PC-3 (cell line): ENCODE measurements around the gene TRAPPC13. TPM values are rescaled to one million over a fixed set of nuclear protein-coding genes. Genes with fewer than 3 reads are reported as not detected.

Experiments
- ATAC-seq: fragments of 200-7000 bp; cut with Tn5 transposase; 2 replicates; pipeline ENCODE4 v1.9.1; 2020; ENCODE audit warnings: mild to moderate bottlenecking, moderate library complexity
- BruUV-seq: library from RNA; stranded (reverse); fragments of 400-500 nt; replicated peaks from 2 replicates; lab custom pipeline; 2021; lab: Mats Ljungman, UMichigan
- CTCF ChIA-PET: fragments of 300-600 bp; sonication (Branson Sonifier 250); formaldehyde crosslinking; loops from one replicate; lab custom pipeline; 2022; ENCODE audit warnings: antibody characterized with exemption; lab: Charles Lee
- POLR2A ChIA-PET: fragments of 300-600 bp; sonication (Branson Sonifier 250); formaldehyde crosslinking; loops from one replicate; lab custom pipeline; 2022; ENCODE audit warnings: antibody characterized with exemption; ENCODE audit not compliant: unreplicated experiment; lab: Charles Lee
- DNase-seq: peaks from one replicate; pipeline ENCODE4 v3.0.0-alpha.2; 2015
- H2AFZ ChIP-seq: fragments of 300-600 bp; sonication (generic); 2 replicates; pipeline ENCODE4 v1.6.0; 2016; ENCODE audit warnings: antibody characterized with exemption, low read length
- H3F3A ChIP-seq: fragments of 300-600 bp; sonication (generic); one replicate; pipeline ENCODE4 v1.6.0; 2017; ENCODE audit warnings: antibody characterized with exemption, low read length, control low read depth, mild to moderate bottlenecking; ENCODE audit not compliant: unreplicated experiment
- H3K27ac ChIP-seq: fragments of 300-600 bp; sonication (generic); 2 replicates; pipeline ENCODE4 v1.5.1; 2016; ENCODE audit warnings: mild to moderate bottlenecking, low read length
- H3K27me3 ChIP-seq: fragments of 300-600 bp; sonication (generic); 2 replicates; pipeline ENCODE4 v1.6.1; 2016; ENCODE audit warnings: low read length, mixed read lengths
- H3K36me3 ChIP-seq: fragments of 300-600 bp; sonication (generic); 2 replicates; pipeline ENCODE4 v1.6.1; 2016; ENCODE audit warnings: low read depth, mixed run types, low read length, mixed read lengths
- H3K4me1 ChIP-seq: fragments of 300-600 bp; sonication (generic); 2 replicates; pipeline ENCODE4 v1.5.1; 2016; ENCODE audit warnings: low read length; ENCODE audit not compliant: insufficient read depth
- H3K4me2 ChIP-seq: fragments of 300-600 bp; sonication (generic); 2 replicates; pipeline ENCODE4 v1.6.0; 2016; ENCODE audit warnings: low read length
- H3K4me3 ChIP-seq: fragments of 300-600 bp; sonication (generic); 2 replicates; pipeline ENCODE4 v1.5.1; 2016; ENCODE audit warnings: mild to moderate bottlenecking, low read length, mixed read lengths
- H3K79me2 ChIP-seq: fragments of 300-600 bp; sonication (generic); 2 replicates; pipeline ENCODE4 v1.6.1; 2017; ENCODE audit warnings: low read length, mixed read lengths
- H3K9ac ChIP-seq: fragments of 300-600 bp; sonication (generic); 2 replicates; pipeline ENCODE4 v1.6.0; 2016; ENCODE audit warnings: mild to moderate bottlenecking, low read length
- H3K9me2 ChIP-seq: fragments of 300-600 bp; sonication (generic); replicated peaks from 2 replicates; pipeline ENCODE4 v1.6.1; 2016; ENCODE audit warnings: mixed run types, low read length, mixed read lengths
- H3K9me3 ChIP-seq: fragments of 300-600 bp; sonication (generic); 2 replicates; pipeline ENCODE4 v1.6.1; 2016; ENCODE audit warnings: low read length, mixed read lengths
- H4K20me1 ChIP-seq: fragments of 300-600 bp; sonication (generic); 2 replicates; pipeline ENCODE4 v1.6.1; 2016; ENCODE audit warnings: low read length, mixed read lengths
- EZH2 ChIP-seq: fragments of 300-600 bp; sonication (generic); IDR thresholded peaks from one replicate; pipeline ENCODE4 v1.6.1; 2017; ENCODE audit warnings: antibody characterized with exemption, mild to moderate bottlenecking, low read length; ENCODE audit not compliant: unreplicated experiment
- EZH2phosphoT487 ChIP-seq: fragments of 300-600 bp; sonication (generic); IDR thresholded peaks from 2 replicates; pipeline ENCODE4 v1.6.1; 2018; ENCODE audit warnings: mild to moderate bottlenecking, antibody characterized with exemption, low read length, borderline replicate concordance
- intact Hi-C: fragments of 100-400 bp; cut with micrococcal nuclease; formaldehyde crosslinking; loops from 2 replicates; pipeline ENCODE4 v1.9.0; 2023
- total RNA-seq: library from RNA; depleted of rRNA; stranded (reverse); fragments of >200 nt; gene quantifications from 2 replicates; pipeline ENCODE4 v1.2.3, GENCODE V29; 2014
- TF ChIP-seq, protein P1 (sequence below): fragments of 300-600 bp; sonication (generic); conservative IDR thresholded peaks from 2 replicates; pipeline ENCODE4 v1.5.1; 2017; ENCODE audit warnings: antibody characterized with exemption, low read depth, mild to moderate bottlenecking, low read length

The TRAPPC13 gene
- total RNA-seq, 1 experiment from 2014 or later: 6.6 TPM

DNA sequence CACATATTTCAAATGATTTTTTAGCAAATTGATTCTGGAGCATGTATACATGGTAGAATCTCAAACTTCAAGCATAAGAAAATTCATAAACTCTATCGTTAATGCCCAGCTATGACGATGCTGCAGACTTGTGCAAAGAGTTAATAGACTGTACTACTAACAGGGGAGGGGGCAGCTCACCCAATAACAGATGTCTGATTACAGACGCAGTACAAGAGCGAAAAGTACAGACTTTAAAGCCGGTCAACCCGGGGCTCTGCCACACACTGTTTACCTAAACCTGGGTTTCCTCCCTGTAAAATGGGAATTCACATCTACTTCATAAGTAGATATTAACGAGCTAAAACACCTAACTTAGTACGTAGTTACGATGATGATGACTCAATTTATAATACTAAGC is 1.3 kb upstream of the TRAPPC13 start:
- ChIA-PET POLR2A (no interaction called here), CTCF (no interaction called here)
- H3K36me3 ChIP-seq: no peaks in the 10 kb centered on the region
- intact Hi-C loops: no loop called here
- no peak for ATAC-seq
- H2AFZ ChIP-seq: peak overlapping the region; percentile 71; the same call in 1 of the 2 replicates
- TF ChIP-seq EZH2phosphoT487 (no peak), EZH2 (no peak)
- TF ChIP-seq, protein P1, sequence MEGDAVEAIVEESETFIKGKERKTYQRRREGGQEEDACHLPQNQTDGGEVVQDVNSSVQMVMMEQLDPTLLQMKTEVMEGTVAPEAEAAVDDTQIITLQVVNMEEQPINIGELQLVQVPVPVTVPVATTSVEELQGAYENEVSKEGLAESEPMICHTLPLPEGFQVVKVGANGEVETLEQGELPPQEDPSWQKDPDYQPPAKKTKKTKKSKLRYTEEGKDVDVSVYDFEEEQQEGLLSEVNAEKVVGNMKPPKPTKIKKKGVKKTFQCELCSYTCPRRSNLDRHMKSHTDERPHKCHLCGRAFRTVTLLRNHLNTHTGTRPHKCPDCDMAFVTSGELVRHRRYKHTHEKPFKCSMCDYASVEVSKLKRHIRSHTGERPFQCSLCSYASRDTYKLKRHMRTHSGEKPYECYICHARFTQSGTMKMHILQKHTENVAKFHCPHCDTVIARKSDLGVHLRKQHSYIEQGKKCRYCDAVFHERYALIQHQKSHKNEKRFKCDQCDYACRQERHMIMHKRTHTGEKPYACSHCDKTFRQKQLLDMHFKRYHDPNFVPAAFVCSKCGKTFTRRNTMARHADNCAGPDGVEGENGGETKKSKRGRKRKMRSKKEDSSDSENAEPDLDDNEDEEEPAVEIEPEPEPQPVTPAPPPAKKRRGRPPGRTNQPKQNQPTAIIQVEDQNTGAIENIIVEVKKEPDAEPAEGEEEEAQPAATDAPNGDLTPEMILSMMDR: no peak
- H3K9me3 ChIP-seq: no peaks in the 10 kb centered on the region
- peaks cover 51% of the 10 kb centered on the region for H3K79me2 ChIP-seq
- no peaks in the 10 kb centered on the region for H4K20me1 ChIP-seq
- no peak overlapping the region for H3K27ac ChIP-seq
- no peaks in the 10 kb centered on the region for H3K9me2 ChIP-seq
- peak overlapping the region; percentile 83 for H3K4me2 ChIP-seq
- peak overlapping the region; percentile 78 for H3K9ac ChIP-seq
- H3F3A ChIP-seq: no peaks in the 10 kb centered on the region
- BruUV-seq: no TSS peak
- peaks cover 7% of the 10 kb centered on the region; the same call in 1 of the 2 replicates for H3K4me1 ChIP-seq
- H3K27me3 ChIP-seq: no peaks in the 10 kb centered on the region
- DNase-seq: no peak
- H3K4me3 ChIP-seq: peak overlapping the region; percentile 83

DNA sequence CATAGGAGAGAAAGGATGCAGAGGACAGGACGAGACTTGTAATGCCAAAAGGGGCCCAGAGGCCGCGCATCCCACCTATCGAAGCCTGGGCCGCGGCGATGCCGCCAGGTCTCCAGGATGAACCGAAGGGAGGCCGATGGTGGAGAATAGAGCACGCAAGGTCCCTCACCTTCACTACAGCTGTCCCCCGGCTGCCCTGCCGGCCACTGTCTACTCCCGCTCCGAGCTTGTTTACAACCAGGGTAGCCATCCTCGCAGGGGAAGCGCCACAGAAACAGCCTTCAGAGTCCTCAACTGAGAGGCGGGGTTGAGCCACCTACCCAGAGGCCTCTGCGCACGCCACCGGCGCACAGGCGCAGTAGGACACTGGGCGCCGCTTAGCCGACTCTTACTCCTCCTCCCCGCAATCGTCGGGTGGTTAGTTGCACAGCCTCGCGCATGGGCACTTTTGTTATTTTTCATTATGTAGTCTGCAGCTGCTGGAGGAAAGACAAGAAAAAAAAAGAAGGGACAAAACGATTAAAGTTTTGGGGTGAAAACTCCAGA is 729 bp upstream of the TRAPPC13 start, which contains the start of gene TRIM23:
TRIM23 (minus strand) TSS at position 309 of the 546 bp plus-strand sequence; CDS start at position 250, 59 bp downstream.
- Histone ChIP-seq H3K9me3 (no peaks in the 10 kb centered on the region), H3K4me1 (peaks cover 7% of the 10 kb centered on the region; the same call in 1 of the 2 replicates), H3K27ac (peak within 1 kb of the TSS; percentile 65), H3K36me3 (no peaks in the 10 kb centered on the region), H3K9ac (peak within 1 kb of the TSS; percentile 78), H3K27me3 (no peaks in the 10 kb centered on the region), H3K4me3 (peak within 1 kb of the TSS; percentile 83), H2AFZ (peak within 1 kb of the TSS; percentile 75), H3K9me2 (no peaks in the 10 kb centered on the region), H4K20me1 (no peaks in the 10 kb centered on the region), H3K79me2 (peaks cover 51% of the 10 kb centered on the region), H3F3A (no peaks in the 10 kb centered on the region), H3K4me2 (peak within 1 kb of the TSS; percentile 83)
- POLR2A ChIA-PET: no interaction called here
- peak; percentile 73 for DNase-seq
- TF ChIP-seq, protein P1: no peak
- no peak for TF ChIP-seq EZH2
- no peak for TF ChIP-seq EZH2phosphoT487
- peak; percentile 98 for ATAC-seq
- CTCF ChIA-PET: no interaction called here
- intact Hi-C loops: no loop called here
- BruUV-seq: no TSS peak

DNA sequence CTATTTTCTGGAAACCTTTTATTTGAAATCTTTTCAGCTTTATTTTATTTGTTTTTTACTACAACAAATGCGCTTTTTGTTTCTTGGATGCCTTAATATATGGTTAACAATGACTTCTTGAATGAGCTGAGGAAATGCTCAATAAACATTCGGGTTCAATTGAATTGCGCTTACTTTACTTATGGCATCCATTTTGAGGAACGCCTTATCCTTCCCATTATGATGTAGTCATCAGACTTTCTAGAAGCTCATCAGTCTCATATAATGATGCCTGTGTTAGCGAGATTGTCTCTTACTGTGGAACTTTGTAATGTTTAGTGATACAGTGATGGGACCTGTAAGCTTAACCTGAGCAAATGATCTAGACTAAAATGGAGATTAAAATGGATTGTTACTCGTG is 916 bp downstream of the TRAPPC13 start:
- ChIA-PET CTCF (no interaction called here), POLR2A (no interaction called here)
- BruUV-seq: no TSS peak
- H3K27ac ChIP-seq: no peak overlapping the region
- no peaks in the 10 kb centered on the region for H3K9me2 ChIP-seq
- ATAC-seq: no peak
- TF ChIP-seq, protein P1: no peak
- peaks cover 51% of the 10 kb centered on the region for H3K79me2 ChIP-seq
- DNase-seq: no peak
- peak overlapping the region; percentile 83 for H3K4me3 ChIP-seq
- peak overlapping the region; percentile 83 for H3K4me2 ChIP-seq
- peak overlapping the region; percentile 78 for H3K9ac ChIP-seq
- no peaks in the 10 kb centered on the region for H3K9me3 ChIP-seq
- H3K36me3 ChIP-seq: no peaks in the 10 kb centered on the region
- no peaks in the 10 kb centered on the region for H4K20me1 ChIP-seq
- no peaks in the 10 kb centered on the region for H3F3A ChIP-seq
- no peaks in the 10 kb centered on the region for H3K27me3 ChIP-seq
- H2AFZ ChIP-seq: no peak overlapping the region; the same call in 1 of the 2 replicates
- H3K4me1 ChIP-seq: peaks cover 7% of the 10 kb centered on the region; the same call in 1 of the 2 replicates
- intact Hi-C loops: no loop called here
